ENCODE data around the gene PAIP2B.

DNA sequence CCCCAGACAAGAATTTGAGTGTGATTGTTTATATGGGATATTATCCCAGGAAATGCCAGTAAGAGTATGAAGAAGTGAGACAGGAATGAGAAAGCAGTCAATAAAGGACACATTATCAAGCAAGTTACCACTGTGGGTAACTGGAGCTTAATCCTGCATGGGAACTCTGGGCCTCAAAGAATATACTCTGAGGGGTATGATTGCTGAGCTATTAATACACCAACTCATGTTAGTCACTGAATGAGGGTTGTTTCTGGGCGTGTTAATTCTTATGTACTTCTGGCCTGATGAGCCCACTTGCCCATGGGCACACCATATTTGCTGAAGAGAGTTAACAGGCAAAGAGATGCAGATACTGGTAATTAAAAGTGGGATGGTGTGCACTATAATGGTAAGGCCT lies 26.6 kb upstream of the PAIP2B start:
- TF ChIP-seq EZH2 (IDR thresholded peaks at IDR 0.05; ENCODE audit: low read length, missing control alignments): no peak
- TF ChIP-seq, protein P1, sequence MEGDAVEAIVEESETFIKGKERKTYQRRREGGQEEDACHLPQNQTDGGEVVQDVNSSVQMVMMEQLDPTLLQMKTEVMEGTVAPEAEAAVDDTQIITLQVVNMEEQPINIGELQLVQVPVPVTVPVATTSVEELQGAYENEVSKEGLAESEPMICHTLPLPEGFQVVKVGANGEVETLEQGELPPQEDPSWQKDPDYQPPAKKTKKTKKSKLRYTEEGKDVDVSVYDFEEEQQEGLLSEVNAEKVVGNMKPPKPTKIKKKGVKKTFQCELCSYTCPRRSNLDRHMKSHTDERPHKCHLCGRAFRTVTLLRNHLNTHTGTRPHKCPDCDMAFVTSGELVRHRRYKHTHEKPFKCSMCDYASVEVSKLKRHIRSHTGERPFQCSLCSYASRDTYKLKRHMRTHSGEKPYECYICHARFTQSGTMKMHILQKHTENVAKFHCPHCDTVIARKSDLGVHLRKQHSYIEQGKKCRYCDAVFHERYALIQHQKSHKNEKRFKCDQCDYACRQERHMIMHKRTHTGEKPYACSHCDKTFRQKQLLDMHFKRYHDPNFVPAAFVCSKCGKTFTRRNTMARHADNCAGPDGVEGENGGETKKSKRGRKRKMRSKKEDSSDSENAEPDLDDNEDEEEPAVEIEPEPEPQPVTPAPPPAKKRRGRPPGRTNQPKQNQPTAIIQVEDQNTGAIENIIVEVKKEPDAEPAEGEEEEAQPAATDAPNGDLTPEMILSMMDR (conservative IDR thresholded peaks at IDR 0.05 in 1 of 2, IDR thresholded peaks at IDR 0.05 in 1 of 2; ENCODE audit: low read depth in 1 of 2, low read length in 2 of 2): no peak

Data from fibroblast of lung (primary cell).